ENCODE measurements around the gene ARHGAP32.

- TF ChIP-seq CTCF (conservative IDR thresholded peaks at IDR 0.05 in 1 of 2, IDR thresholded peaks at IDR 0.05 in 1 of 2; ENCODE audit: low read depth in 1 of 2, low read length in 2 of 2) (no peak), EZH2 (IDR thresholded peaks at IDR 0.05; ENCODE audit: low read length, missing control alignments) (no peak)
Measured at GRCh38 chr11:128920666-128921065, 271.5 kb downstream of the ARHGAP32 start.

Measured in fibroblast of lung (primary cell).